SU-DHL-6 (cell line): ENCODE data around the gene UQCRHL.

Experiments
- H2AFZ ChIP-seq: fragments of 200-600 bp; sonication (generic); 2 replicates; pipeline ENCODE4 v1.6.1; 2014; ENCODE audit warnings: low read depth, mild to moderate bottlenecking, moderate library complexity, mixed read lengths, antibody characterized with exemption, low read length; ENCODE audit not compliant: severe bottlenecking
- H3F3A ChIP-seq: fragments of 200-600 bp; shearing (Covaris generic); 2 replicates; pipeline ENCODE4 v1.6.0; 2016; ENCODE audit warnings: antibody characterized with exemption, mild to moderate bottlenecking; ENCODE audit not compliant: insufficient read depth
- H3K27ac ChIP-seq: fragments of 200-600 bp; sonication (generic); 2 replicates; pipeline ENCODE4 v1.5.1; 2016; ENCODE audit warnings: low read depth, mild to moderate bottlenecking, low read length, moderate library complexity, mixed read lengths
- H3K27me3 ChIP-seq: fragments of 200-600 bp; sonication (generic), shearing (Covaris generic); 2 replicates; pipeline ENCODE4 v1.6.0; 2014; ENCODE audit warnings: mild to moderate bottlenecking, low read length
- H3K36me3 ChIP-seq: fragments of 200-600 bp; sonication (generic); 2 replicates; pipeline ENCODE4 v1.6.1; 2014; ENCODE audit warnings: mild to moderate bottlenecking, low read length, mixed read lengths
- H3K4me2 ChIP-seq: fragments of 300-600, 200-600 bp; shearing (Covaris generic), sonication (generic); 2 replicates; pipeline ENCODE4 v1.6.0; 2014; ENCODE audit warnings: low read length, low read depth, mild to moderate bottlenecking; ENCODE audit not compliant: poor library complexity, severe bottlenecking
- H3K4me3 ChIP-seq: fragments of 200-600 bp; sonication (generic); 2 replicates; pipeline ENCODE4 v1.5.1; 2014; ENCODE audit warnings: antibody characterized with exemption, low read length, mild to moderate bottlenecking, mixed read lengths; ENCODE audit not compliant: insufficient read depth, poor library complexity, severe bottlenecking
- H3K79me2 ChIP-seq: fragments of 200-600 bp; sonication (generic); 2 replicates; pipeline ENCODE4 v1.6.1; 2014; ENCODE audit warnings: mild to moderate bottlenecking, low read length, moderate library complexity; ENCODE audit not compliant: insufficient read depth
- H3K9ac ChIP-seq: fragments of 200-600 bp; sonication (generic); 2 replicates; pipeline ENCODE4 v1.7.0; 2014; ENCODE audit warnings: mild to moderate bottlenecking, low read length
- H3K9me2 ChIP-seq: fragments of 200-600 bp; sonication (generic); replicated peaks from 2 replicates; pipeline ENCODE4 v1.6.1; 2014; ENCODE audit warnings: low read length; ENCODE audit not compliant: insufficient read depth
- H3K9me3 ChIP-seq: fragments of 200-600 bp; sonication (generic); 2 replicates; pipeline ENCODE4 v1.6.1; 2014; ENCODE audit warnings: low read length, mixed read lengths; ENCODE audit not compliant: insufficient read depth
- H4K20me1 ChIP-seq: fragments of 200-600 bp; sonication (generic); 2 replicates; pipeline ENCODE4 v1.6.1; 2014; ENCODE audit warnings: low read depth, mild to moderate bottlenecking, antibody characterized with exemption, low read length, moderate library complexity, mixed read lengths
- EZH2phosphoT487 ChIP-seq: fragments of 200-600 bp; sonication (generic), shearing (Covaris generic); conservative IDR thresholded peaks from 2 replicates; pipeline ENCODE4 v1.6.1; 2018; ENCODE audit warnings: mild to moderate bottlenecking, antibody characterized with exemption, low read length, moderate library complexity, mixed read lengths
- TF ChIP-seq, protein P1 (sequence below): fragments of 200-600 bp; sonication (generic); IDR thresholded peaks from one replicate; pipeline ENCODE4 v1.5.1; 2017; ENCODE audit warnings: antibody characterized with exemption, mild to moderate bottlenecking, low read length, moderate library complexity; ENCODE audit not compliant: insufficient read depth, poor library complexity, severe bottlenecking

Gene UQCRHL

DNA sequence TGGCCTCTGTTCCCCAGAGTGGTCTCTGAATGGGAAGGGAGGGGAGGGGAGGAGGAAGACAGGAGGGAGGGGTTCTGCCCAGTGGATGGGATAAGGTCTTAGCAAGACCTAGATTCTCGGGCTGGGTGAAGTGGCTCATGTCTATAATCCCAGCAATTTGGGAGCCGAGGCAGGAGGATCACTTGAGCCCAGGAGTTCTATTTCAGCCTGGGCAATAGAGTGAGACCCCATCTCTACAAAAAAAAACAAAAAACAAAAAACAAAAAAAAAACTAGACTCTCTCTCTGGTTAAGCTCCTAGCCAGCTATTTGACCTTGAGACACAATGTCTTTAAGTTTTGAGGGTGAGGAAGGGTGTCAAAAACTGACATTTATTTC is 11.4 kb downstream of the UQCRHL start:
- Histone ChIP-seq H4K20me1 (no peaks in the 10 kb centered on the region), H2AFZ (no peak overlapping the region), H3F3A (no peaks in the 10 kb centered on the region), H3K27me3 (no peaks in the 10 kb centered on the region), H3K36me3 (no peaks in the 10 kb centered on the region), H3K4me2 (no peak overlapping the region), H3K4me3 (no peak overlapping the region), H3K9me3 (no peaks in the 10 kb centered on the region), H3K9ac (no peak overlapping the region), H3K27ac (no peak overlapping the region), H3K79me2 (no peaks in the 10 kb centered on the region), H3K9me2 (no peaks in the 10 kb centered on the region)
- TF ChIP-seq, protein P1, sequence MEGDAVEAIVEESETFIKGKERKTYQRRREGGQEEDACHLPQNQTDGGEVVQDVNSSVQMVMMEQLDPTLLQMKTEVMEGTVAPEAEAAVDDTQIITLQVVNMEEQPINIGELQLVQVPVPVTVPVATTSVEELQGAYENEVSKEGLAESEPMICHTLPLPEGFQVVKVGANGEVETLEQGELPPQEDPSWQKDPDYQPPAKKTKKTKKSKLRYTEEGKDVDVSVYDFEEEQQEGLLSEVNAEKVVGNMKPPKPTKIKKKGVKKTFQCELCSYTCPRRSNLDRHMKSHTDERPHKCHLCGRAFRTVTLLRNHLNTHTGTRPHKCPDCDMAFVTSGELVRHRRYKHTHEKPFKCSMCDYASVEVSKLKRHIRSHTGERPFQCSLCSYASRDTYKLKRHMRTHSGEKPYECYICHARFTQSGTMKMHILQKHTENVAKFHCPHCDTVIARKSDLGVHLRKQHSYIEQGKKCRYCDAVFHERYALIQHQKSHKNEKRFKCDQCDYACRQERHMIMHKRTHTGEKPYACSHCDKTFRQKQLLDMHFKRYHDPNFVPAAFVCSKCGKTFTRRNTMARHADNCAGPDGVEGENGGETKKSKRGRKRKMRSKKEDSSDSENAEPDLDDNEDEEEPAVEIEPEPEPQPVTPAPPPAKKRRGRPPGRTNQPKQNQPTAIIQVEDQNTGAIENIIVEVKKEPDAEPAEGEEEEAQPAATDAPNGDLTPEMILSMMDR = no peak
- no peak for TF ChIP-seq EZH2phosphoT487

DNA sequence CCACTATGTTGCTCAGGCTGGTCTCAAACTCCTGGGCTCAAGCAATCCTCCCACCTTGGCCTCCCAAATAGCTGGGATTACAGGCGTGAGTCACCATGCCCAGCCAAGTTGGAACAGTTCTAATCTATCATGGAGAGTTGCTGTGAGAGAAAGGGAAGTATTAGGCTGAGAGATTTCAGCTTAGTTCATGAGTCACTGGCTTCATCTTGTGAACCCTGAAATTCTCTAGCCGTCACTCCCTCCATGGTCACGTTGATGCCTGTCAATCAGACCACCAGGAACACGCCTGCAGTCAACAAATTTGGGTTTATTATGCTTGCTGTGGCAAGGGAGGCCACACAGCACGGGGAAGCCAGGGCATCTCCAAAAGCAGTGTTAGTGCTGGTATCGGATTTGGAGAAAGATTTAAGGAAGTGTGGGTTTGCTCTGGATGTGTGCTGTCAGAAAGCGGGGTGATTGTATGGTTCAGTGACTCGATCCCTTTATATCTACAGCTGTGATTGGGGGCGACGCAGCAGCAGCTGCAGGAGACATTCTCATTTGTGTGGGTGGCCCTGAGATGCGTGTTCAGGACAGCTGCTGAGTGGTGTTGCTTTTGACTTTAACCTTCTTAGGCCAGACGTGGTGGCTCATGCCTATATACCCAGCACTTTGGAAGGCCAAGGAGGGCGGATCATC is 18.7 kb downstream of the UQCRHL start:
- no peaks in the 10 kb centered on the region for H3K9me3 ChIP-seq
- no peak overlapping the region for H3K9ac ChIP-seq
- H2AFZ ChIP-seq = no peak overlapping the region
- H3K4me3 ChIP-seq = no peak overlapping the region
- no peak overlapping the region for H3K27ac ChIP-seq
- H3K36me3 ChIP-seq = no peaks in the 10 kb centered on the region
- TF ChIP-seq, protein P1 = no peak
- H4K20me1 ChIP-seq = no peaks in the 10 kb centered on the region
- no peak overlapping the region for H3K4me2 ChIP-seq
- H3K9me2 ChIP-seq = no peaks in the 10 kb centered on the region
- H3F3A ChIP-seq = no peaks in the 10 kb centered on the region
- H3K79me2 ChIP-seq = no peaks in the 10 kb centered on the region
- no peaks in the 10 kb centered on the region for H3K27me3 ChIP-seq

DNA sequence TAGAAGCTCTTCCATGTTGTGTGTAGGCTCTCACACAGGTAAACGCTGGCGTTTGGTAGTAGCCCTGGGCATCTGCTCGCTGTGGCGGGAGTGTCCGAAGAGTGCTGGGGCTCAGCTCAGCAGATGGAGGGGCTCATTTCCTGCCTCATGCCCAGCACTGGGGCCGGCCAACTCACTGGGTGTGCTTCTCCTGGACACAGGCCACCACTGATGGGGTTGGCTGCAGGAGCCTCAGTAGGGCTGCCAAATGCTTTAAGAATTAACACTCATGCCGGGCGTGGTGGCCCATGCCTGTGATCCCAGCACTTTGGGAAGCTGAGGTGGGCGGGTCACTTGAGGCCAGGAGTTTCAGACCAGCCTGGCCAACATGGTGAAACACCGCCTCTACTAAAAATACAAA is 20.9 kb downstream of the UQCRHL start:
- Histone ChIP-seq H3K36me3 (no peaks in the 10 kb centered on the region), H3K9ac (no peak overlapping the region), H3K9me3 (no peaks in the 10 kb centered on the region), H3K9me2 (no peaks in the 10 kb centered on the region), H3K27ac (no peak overlapping the region), H3K27me3 (no peaks in the 10 kb centered on the region), H3K4me3 (no peak overlapping the region), H4K20me1 (no peaks in the 10 kb centered on the region), H3F3A (no peaks in the 10 kb centered on the region), H3K79me2 (no peaks in the 10 kb centered on the region), H3K4me2 (no peak overlapping the region), H2AFZ (no peak overlapping the region)
- TF ChIP-seq, protein P1 = no peak
- no peak for TF ChIP-seq EZH2phosphoT487
